PFSK-1 (cell line): Measurements from ENCODE around the gene PTPRM.

Experiments
- FOXP2 ChIP-seq: optimal IDR thresholded peaks from 2 replicates; pipeline ENCODE3; 2011; ENCODE audit warnings: borderline replicate concordance, control low read depth, inconsistent platforms; ENCODE audit not compliant: insufficient read depth; ENCODE audit errors: extremely low read length, extremely low read depth
- POLR2AphosphoS5 ChIP-seq: IDR thresholded peaks from 2 replicates; pipeline ENCODE4 v1.6.1; 2012; ENCODE audit warnings: low read depth, mild to moderate bottlenecking, control low read depth, low read length, moderate library complexity
- SIN3A ChIP-seq: IDR thresholded peaks from 2 replicates; pipeline ENCODE4 v1.6.1; 2012; ENCODE audit warnings: mild to moderate bottlenecking, low read length, moderate library complexity, borderline replicate concordance; ENCODE audit not compliant: insufficient read depth
- TAF1 ChIP-seq: IDR thresholded peaks from 2 replicates; pipeline ENCODE4 v1.6.1; 2012; ENCODE audit warnings: low read length, control low read depth, borderline replicate concordance; ENCODE audit not compliant: insufficient read depth
- TF ChIP-seq, protein P1 (sequence below), 2 experiments: IDR thresholded peaks; 2 replicates each; pipeline versions ENCODE4 v1.6.1 to v1.8.0; 2011 to 2012; ENCODE audit warnings: low read depth in 2 of 2, low read length in 2 of 2, control low read depth in 1 of 2, inconsistent platforms in 1 of 2, mild to moderate bottlenecking in 1 of 2, moderate library complexity in 1 of 2; ENCODE audit not compliant: insufficient read depth in 1 of 2

The PTPRM gene

DNA sequence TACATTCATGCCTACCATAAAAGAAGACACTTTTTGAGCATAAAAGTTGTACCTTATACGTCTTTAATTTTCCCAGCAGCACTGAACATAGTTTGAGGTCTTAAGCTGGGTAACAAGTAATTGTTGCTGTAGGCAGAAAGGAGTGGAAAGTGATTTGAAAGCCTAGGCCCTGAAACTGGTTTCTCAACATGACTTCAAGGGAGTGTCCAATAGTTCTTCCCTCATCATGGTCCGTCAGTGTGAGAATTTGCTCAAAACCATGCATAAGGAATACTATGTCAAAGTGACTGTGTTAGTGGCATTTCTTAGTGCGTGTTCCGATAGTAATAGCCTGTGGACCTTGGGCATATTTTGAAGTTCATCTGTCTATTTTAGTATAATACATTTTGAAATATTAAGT, 463.1 kb downstream of the PTPRM start:
- no peak for TF ChIP-seq POLR2AphosphoS5
- TF ChIP-seq, protein P1, sequence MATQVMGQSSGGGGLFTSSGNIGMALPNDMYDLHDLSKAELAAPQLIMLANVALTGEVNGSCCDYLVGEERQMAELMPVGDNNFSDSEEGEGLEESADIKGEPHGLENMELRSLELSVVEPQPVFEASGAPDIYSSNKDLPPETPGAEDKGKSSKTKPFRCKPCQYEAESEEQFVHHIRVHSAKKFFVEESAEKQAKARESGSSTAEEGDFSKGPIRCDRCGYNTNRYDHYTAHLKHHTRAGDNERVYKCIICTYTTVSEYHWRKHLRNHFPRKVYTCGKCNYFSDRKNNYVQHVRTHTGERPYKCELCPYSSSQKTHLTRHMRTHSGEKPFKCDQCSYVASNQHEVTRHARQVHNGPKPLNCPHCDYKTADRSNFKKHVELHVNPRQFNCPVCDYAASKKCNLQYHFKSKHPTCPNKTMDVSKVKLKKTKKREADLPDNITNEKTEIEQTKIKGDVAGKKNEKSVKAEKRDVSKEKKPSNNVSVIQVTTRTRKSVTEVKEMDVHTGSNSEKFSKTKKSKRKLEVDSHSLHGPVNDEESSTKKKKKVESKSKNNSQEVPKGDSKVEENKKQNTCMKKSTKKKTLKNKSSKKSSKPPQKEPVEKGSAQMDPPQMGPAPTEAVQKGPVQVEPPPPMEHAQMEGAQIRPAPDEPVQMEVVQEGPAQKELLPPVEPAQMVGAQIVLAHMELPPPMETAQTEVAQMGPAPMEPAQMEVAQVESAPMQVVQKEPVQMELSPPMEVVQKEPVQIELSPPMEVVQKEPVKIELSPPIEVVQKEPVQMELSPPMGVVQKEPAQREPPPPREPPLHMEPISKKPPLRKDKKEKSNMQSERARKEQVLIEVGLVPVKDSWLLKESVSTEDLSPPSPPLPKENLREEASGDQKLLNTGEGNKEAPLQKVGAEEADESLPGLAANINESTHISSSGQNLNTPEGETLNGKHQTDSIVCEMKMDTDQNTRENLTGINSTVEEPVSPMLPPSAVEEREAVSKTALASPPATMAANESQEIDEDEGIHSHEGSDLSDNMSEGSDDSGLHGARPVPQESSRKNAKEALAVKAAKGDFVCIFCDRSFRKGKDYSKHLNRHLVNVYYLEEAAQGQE (IDR thresholded peaks at IDR 0.05; ENCODE audit: insufficient read depth in 1 of 2, low read depth in 2 of 2, low read length in 2 of 2): no peak
- TF ChIP-seq SIN3A: no peak
- TF ChIP-seq TAF1: no peak
- TF ChIP-seq FOXP2: no peak

DNA sequence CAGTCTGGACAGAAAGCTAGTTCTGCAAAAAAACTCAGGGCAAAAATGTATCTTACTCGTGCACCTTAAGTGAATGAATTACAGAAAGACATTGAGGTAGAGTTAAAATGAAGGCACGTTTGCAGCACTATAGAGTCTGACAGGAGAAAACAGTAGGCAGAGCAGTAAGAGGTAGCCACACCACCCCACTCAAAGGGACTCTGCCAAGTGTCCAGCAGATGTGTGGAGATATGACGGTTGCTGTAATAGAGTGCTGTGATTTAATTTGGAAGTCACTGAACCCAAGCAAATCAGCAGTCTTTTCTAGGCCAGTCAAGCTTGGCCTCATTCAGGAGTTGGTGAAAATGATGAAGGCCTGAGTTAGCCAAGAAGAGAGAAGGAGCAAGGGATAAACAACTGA, 464.4 kb downstream of the PTPRM start:
- no peak for TF ChIP-seq SIN3A
- TF ChIP-seq POLR2AphosphoS5: no peak
- no peak for TF ChIP-seq TAF1
- no peak for TF ChIP-seq FOXP2
- TF ChIP-seq, protein P1 (IDR thresholded peaks at IDR 0.05; ENCODE audit: insufficient read depth in 1 of 2, low read depth in 2 of 2, low read length in 2 of 2): no peak

DNA sequence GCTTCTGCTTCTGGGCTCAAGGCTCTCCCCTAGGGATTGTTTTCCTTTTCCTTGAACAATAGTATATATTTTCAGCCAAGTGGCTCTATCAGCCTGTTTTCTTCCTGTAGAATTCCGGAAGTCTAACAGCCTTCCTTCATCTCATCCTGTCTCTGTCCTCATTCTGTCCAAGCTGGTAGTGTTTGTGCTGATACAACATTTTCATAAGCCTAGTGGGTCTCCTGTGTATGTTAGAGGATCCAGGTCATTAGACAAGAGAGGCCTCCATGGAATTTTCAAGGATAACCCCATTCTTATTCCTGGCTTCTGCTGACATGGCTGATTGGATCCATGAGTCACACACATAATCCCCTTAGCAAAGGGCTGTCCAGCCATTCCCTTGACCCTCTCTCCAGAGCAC, 467.6 kb downstream of the PTPRM start:
- TF ChIP-seq, protein P1 (IDR thresholded peaks at IDR 0.05; ENCODE audit: insufficient read depth in 1 of 2, low read depth in 2 of 2, low read length in 2 of 2): no peak
- TF ChIP-seq TAF1 (no peak), FOXP2 (no peak), POLR2AphosphoS5 (no peak), SIN3A (no peak)

DNA sequence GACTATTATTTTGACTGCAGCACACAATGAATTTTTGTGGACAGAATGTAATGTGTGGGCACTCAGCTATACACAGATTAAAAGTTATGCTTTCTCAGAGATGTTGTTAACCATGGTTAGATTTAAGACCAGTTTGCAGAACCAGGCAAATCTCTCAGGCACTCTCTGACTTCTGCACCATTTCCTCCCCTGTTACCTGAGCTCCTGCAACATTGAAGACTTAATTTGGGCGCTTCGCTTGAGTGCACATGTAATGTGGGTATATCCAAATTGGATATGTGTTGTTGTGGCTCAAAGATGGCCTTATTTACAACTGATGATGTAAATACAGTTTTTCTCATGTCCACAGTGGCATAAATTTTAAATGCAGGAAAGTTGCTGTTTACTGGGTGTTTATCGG, 469.4 kb downstream of the PTPRM start:
- TF ChIP-seq, protein P1 (IDR thresholded peaks at IDR 0.05; ENCODE audit: insufficient read depth in 1 of 2, low read depth in 2 of 2, low read length in 2 of 2): no peak

DNA sequence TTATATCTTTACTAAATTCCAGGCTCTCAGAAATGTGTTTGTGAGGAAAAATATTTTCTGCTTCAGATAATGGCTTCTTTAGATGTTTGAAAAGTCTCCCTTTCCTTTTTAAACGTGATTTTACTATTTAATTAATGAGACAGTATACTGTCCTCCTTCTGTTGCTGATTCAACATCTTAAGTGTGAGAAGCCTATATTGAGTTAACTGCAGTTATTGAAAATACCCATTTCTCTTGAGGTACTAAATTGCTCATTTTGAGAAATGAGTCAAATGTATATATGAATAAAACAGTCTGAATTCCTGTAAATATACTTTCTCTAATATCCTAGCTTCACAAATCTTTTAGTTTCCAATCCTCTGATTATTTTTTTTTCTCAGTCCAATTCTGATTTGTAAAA, 470.2 kb downstream of the PTPRM start:
- TF ChIP-seq SIN3A (no peak), FOXP2 (no peak), POLR2AphosphoS5 (no peak), TAF1 (no peak)
- TF ChIP-seq, protein P1 (IDR thresholded peaks at IDR 0.05; ENCODE audit: insufficient read depth in 1 of 2, low read depth in 2 of 2, low read length in 2 of 2): no peak
